Neural cell (in vitro differentiated cells): ENCODE data around the gene LDLRAD2. TPM values are rescaled to one million over a fixed set of nuclear protein-coding genes. Genes with fewer than 3 reads are reported as not detected.

Experiments
- H2AFZ ChIP-seq: fragments of 200-600, 300-800 bp; sonication (generic), shearing (Covaris generic); 2 replicates; pipeline ENCODE4 v1.6.0; 2014; ENCODE audit warnings: low read depth, mild to moderate bottlenecking, antibody characterized with exemption, low read length, moderate library complexity
- H3F3A ChIP-seq: fragments of 200-600 bp; shearing (Covaris generic); 2 replicates; pipeline ENCODE4 v1.6.1; 2016; ENCODE audit warnings: mild to moderate bottlenecking, moderate library complexity, mixed read lengths, antibody characterized with exemption, low read length; ENCODE audit not compliant: insufficient read depth, poor library complexity, severe bottlenecking
- H3K27ac ChIP-seq: fragments of 200-600, 300-800 bp; sonication (generic), shearing (Covaris generic); 2 replicates; pipeline ENCODE4 v1.5.1; 2014; ENCODE audit warnings: mild to moderate bottlenecking, low read length, moderate library complexity
- H3K27me3 ChIP-seq: fragments of 300-800, 200-600 bp; sonication (generic), shearing (Covaris generic); 2 replicates; pipeline ENCODE4 v1.6.0; 2014; ENCODE audit warnings: mild to moderate bottlenecking, low read depth, low read length, moderate library complexity; ENCODE audit not compliant: insufficient read depth
- H3K36me3 ChIP-seq: fragments of 300-800, 200-600 bp; sonication (generic), shearing (Covaris generic); 2 replicates; pipeline ENCODE4 v1.5.1; 2014; ENCODE audit warnings: mild to moderate bottlenecking, antibody characterized with exemption, low read length, moderate library complexity; ENCODE audit not compliant: insufficient read depth
- H3K4me2 ChIP-seq: fragments of 300-800, 200-600 bp; sonication (generic), shearing (Covaris generic); 2 replicates; pipeline ENCODE4 v1.6.0; 2014; ENCODE audit warnings: mild to moderate bottlenecking, low read length
- H3K4me3 ChIP-seq: fragments of 300-800, 200-600 bp; sonication (generic), shearing (Covaris generic); 2 replicates; pipeline ENCODE4 v1.5.1; 2014; ENCODE audit warnings: mild to moderate bottlenecking, low read length, moderate library complexity
- H3K79me2 ChIP-seq: fragments of 200-600 bp; shearing (Covaris generic); replicated peaks from 2 replicates; pipeline ENCODE4 v1.6.0; 2014; ENCODE audit warnings: mild to moderate bottlenecking, low read length, moderate library complexity; ENCODE audit not compliant: insufficient read depth
- H3K9ac ChIP-seq: fragments of 300-800, 200-600 bp; sonication (generic), shearing (Covaris generic); 2 replicates; pipeline ENCODE4 v1.6.1; 2016; ENCODE audit warnings: mild to moderate bottlenecking, low read length, mixed read lengths
- H3K9me2 ChIP-seq: fragments of 200-600 bp; shearing (Covaris generic); 2 replicates; pipeline ENCODE4 v1.6.1; 2016; ENCODE audit warnings: mild to moderate bottlenecking, low read length, mixed read lengths; ENCODE audit not compliant: insufficient read depth
- H3K9me3 ChIP-seq: fragments of 200-600, 300-800 bp; sonication (generic), shearing (Covaris generic); 2 replicates; pipeline ENCODE4 v1.6.1; 2016; ENCODE audit warnings: mild to moderate bottlenecking, mixed run types, low read length, moderate library complexity, mixed read lengths
- H4K20me1 ChIP-seq: fragments of 200-600 bp; shearing (Covaris generic); 2 replicates; pipeline ENCODE4 v1.6.1; 2016; ENCODE audit warnings: mild to moderate bottlenecking, mixed run types; ENCODE audit not compliant: insufficient read depth
- CTCF ChIP-seq: fragments of 450-650 bp; IDR thresholded peaks from 2 replicates; pipeline ENCODE4 v1.5.1; 2014; ENCODE audit warnings: antibody characterized with exemption, mild to moderate bottlenecking, moderate library complexity; ENCODE audit not compliant: poor library complexity, severe bottlenecking
- EP300 ChIP-seq: fragments of 450-650 bp; conservative IDR thresholded peaks from 2 replicates; pipeline ENCODE4 v1.6.1; 2014; ENCODE audit warnings: antibody characterized with exemption, mild to moderate bottlenecking, moderate library complexity; ENCODE audit not compliant: poor library complexity, severe bottlenecking
- EZH2 ChIP-seq: fragments of 200-600, 300-800 bp; shearing (Covaris generic), sonication (generic); IDR thresholded peaks from 2 replicates; pipeline ENCODE4 v1.6.1; 2014; ENCODE audit warnings: antibody characterized with exemption, low read length, borderline replicate concordance, mild to moderate bottlenecking; ENCODE audit not compliant: insufficient read depth, poor library complexity, severe bottlenecking
- MXI1 ChIP-seq: fragments of 450-650 bp; conservative IDR thresholded peaks from 2 replicates; pipeline ENCODE4 v1.6.1; 2014; ENCODE audit warnings: antibody characterized with exemption, mild to moderate bottlenecking; ENCODE audit not compliant: poor library complexity, severe bottlenecking
- POLR2AphosphoS5 ChIP-seq: IDR thresholded peaks from 2 replicates; pipeline ENCODE4 v1.6.1; 2012
- RAD21 ChIP-seq: fragments of 450-650 bp; conservative IDR thresholded peaks from 2 replicates; pipeline ENCODE4 v1.6.1; 2014; ENCODE audit warnings: antibody characterized with exemption, mild to moderate bottlenecking, moderate library complexity
- REST ChIP-seq: IDR thresholded peaks from 2 replicates; pipeline ENCODE4 v1.6.1; 2012; ENCODE audit warnings: borderline replicate concordance
- SMC3 ChIP-seq: fragments of 450-650 bp; conservative IDR thresholded peaks from 2 replicates; pipeline ENCODE4 v1.6.1; 2014; ENCODE audit warnings: antibody characterized with exemption, mild to moderate bottlenecking, moderate library complexity; ENCODE audit not compliant: poor library complexity
- TAF1 ChIP-seq: IDR thresholded peaks from 2 replicates; pipeline ENCODE4 v1.6.1; 2012; ENCODE audit warnings: low read depth
- polyA minus RNA-seq: library from RNA; depleted of rRNA, polyadenylated mRNA; stranded (reverse); fragments of >200 nt; gene quantifications from 2 replicates; pipeline ENCODE4 v1.2.3, GENCODE V29; 2014
- polyA plus RNA-seq: library from polyadenylated mRNA; depleted of rRNA; stranded (reverse); fragments of >200 nt; gene quantifications from 2 replicates; pipeline ENCODE4 v1.2.3, GENCODE V29; 2014

The LDLRAD2 gene
- polyA plus RNA-seq (not detected in 2 replicates), polyA minus RNA-seq (not detected in 2 replicates)

GRCh38 chr1:21811875-21812305, at the start of gene LDLRAD2:
TSS of gene LDLRAD2 (plus strand) at chr1:21812265. CDS start at chr1:21812452, 187 bp downstream.
- Histone ChIP-seq H2AFZ (no peak within 1 kb of the TSS), H3K9ac (no peak within 1 kb of the TSS), H3K27ac (no peak within 1 kb of the TSS), H3F3A (no peaks in the 10 kb centered on the region), H3K36me3 (no peaks in the 10 kb centered on the region), H3K9me3 (no peaks in the 10 kb centered on the region), H3K4me3 (no peak within 1 kb of the TSS), H4K20me1 (no peaks in the 10 kb centered on the region), H3K79me2 (no peaks in the 10 kb centered on the region), H3K4me2 (no peak within 1 kb of the TSS), H3K9me2 (no peaks in the 10 kb centered on the region), H3K27me3 (peaks cover 7% of the 10 kb centered on the region)
- no peak for TF ChIP-seq POLR2AphosphoS5
- TF ChIP-seq MXI1, result no peak
- no peak for TF ChIP-seq EP300
- no peak for TF ChIP-seq SMC3
- no peak for TF ChIP-seq CTCF
- no peak for TF ChIP-seq REST
- no peak for TF ChIP-seq EZH2
- TF ChIP-seq RAD21, result no peak
- no peak for TF ChIP-seq TAF1

- H3K27ac ChIP-seq, result no peak overlapping the region
- no peaks in the 10 kb centered on the region for H3K9me2 ChIP-seq
- H4K20me1 ChIP-seq, result no peaks in the 10 kb centered on the region
- no peaks in the 10 kb centered on the region for H3K9me3 ChIP-seq
- no peak overlapping the region for H2AFZ ChIP-seq
- H3K4me3 ChIP-seq, result no peak overlapping the region
- H3K36me3 ChIP-seq, result no peaks in the 10 kb centered on the region
- H3K4me2 ChIP-seq, result no peak overlapping the region
- no peaks in the 10 kb centered on the region for H3K27me3 ChIP-seq
- H3F3A ChIP-seq, result no peaks in the 10 kb centered on the region
- TF ChIP-seq POLR2AphosphoS5, result no peak
- H3K9ac ChIP-seq, result no peak overlapping the region
- H3K79me2 ChIP-seq, result peaks cover 23% of the 10 kb centered on the region
Observed at GRCh38 chr1:21763236-21763635, 48.8 kb upstream of the LDLRAD2 start.
